Measurements from ENCODE around the gene ALKBH4. TPM values are rescaled to one million over a fixed set of nuclear protein-coding genes. Genes with fewer than 3 reads are reported as not detected.
"Not testable (repeated sequence)": the region's sequence is repeated elsewhere in the genome, so short reads cannot be mapped to it uniquely, and the experiment has no call there.

The ALKBH4 gene
- total RNA-seq, 2 experiments from 2014 or later, result 11.2 to 14.6 TPM

- H3K9me3 Mint-ChIP-seq (ENCODE audit: low read depth); H3K4me1 Mint-ChIP-seq; H3K27me3 Mint-ChIP-seq; H3K36me3 Mint-ChIP-seq; H3K27ac Mint-ChIP-seq; H3K4me3 Mint-ChIP-seq; CTCF ChIA-PET; DNase-seq: not testable (repeated sequence)
- ATAC-seq, result peak; percentile 63
These were observed 28.7 kb upstream of the ALKBH4 start for GRCh38 chr7:102493220-102493935.

- ATAC-seq (peak; percentile 49), DNase-seq (peak; percentile 67)
- CTCF ChIA-PET; H3K36me3 Mint-ChIP-seq; H3K4me1 Mint-ChIP-seq; H3K27ac Mint-ChIP-seq; H3K9me3 Mint-ChIP-seq (ENCODE audit: low read depth); H3K27me3 Mint-ChIP-seq; H3K4me3 Mint-ChIP-seq: not testable (repeated sequence)
These were observed 25.9 kb upstream of the ALKBH4 start for GRCh38 chr7:102490529-102491075.

GRCh38 chr7:102484317-102484716, 19.7 kb upstream of the ALKBH4 start:
- CTCF ChIA-PET; H3K27ac Mint-ChIP-seq; H3K9me3 Mint-ChIP-seq (ENCODE audit: low read depth); H3K36me3 Mint-ChIP-seq; DNase-seq; H3K4me3 Mint-ChIP-seq; H3K4me1 Mint-ChIP-seq; H3K27me3 Mint-ChIP-seq; ATAC-seq: not testable (repeated sequence)

DNA sequence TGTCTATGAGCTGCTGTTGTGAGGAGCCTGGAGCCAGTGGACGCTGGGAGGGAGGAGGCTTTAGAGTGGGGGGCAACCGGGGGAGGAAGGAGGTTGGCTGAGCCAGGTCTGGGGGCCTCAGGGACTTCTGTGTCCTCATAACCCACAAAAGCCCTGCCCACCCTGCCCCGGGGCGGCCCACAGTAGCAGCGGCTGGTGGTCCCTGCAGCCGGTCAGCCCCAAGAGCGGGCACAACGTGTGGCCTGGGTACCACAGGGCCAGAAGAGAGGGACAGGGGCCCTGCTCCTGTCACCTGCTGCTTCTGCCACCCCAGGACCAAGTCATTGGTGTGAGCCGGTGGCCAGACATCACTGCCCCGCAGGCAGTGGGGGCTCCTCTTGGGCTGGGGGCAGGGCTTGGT, 17.3 kb upstream of the ALKBH4 start:
- H3K27me3 Mint-ChIP-seq; H3K4me3 Mint-ChIP-seq; H3K27ac Mint-ChIP-seq; H3K36me3 Mint-ChIP-seq; CTCF ChIA-PET; ATAC-seq; H3K9me3 Mint-ChIP-seq (ENCODE audit: low read depth); DNase-seq; H3K4me1 Mint-ChIP-seq: not testable (repeated sequence)

GRCh38 chr7:102479982-102480637, 15.4 kb upstream of the ALKBH4 start:
- peak; percentile 46 for DNase-seq
- H3K36me3 Mint-ChIP-seq; H3K4me3 Mint-ChIP-seq; CTCF ChIA-PET; ATAC-seq; H3K9me3 Mint-ChIP-seq (ENCODE audit: low read depth); H3K27ac Mint-ChIP-seq; H3K27me3 Mint-ChIP-seq; H3K4me1 Mint-ChIP-seq: not testable (repeated sequence)

DNA sequence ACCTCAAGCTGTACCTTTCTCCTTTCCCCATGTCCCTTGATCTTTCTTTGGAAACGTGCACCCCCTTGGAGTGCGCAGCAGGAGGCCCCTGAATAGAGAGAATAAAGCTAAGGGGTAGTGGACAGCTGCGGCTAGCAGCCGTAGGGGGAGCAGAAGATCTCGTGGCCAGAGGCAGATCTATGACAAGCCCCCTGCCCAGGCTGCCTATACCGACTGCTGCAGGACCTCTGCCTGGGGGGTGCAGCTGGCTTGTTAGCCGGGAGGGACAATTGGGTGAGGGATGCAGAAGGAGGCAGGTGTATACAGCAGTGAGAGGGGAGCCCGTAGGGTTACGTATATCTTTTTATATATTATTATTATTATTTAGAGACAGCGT, 14.5 kb upstream of the ALKBH4 start:
- not testable (repeated sequence) for H3K27ac Mint-ChIP-seq

DNA sequence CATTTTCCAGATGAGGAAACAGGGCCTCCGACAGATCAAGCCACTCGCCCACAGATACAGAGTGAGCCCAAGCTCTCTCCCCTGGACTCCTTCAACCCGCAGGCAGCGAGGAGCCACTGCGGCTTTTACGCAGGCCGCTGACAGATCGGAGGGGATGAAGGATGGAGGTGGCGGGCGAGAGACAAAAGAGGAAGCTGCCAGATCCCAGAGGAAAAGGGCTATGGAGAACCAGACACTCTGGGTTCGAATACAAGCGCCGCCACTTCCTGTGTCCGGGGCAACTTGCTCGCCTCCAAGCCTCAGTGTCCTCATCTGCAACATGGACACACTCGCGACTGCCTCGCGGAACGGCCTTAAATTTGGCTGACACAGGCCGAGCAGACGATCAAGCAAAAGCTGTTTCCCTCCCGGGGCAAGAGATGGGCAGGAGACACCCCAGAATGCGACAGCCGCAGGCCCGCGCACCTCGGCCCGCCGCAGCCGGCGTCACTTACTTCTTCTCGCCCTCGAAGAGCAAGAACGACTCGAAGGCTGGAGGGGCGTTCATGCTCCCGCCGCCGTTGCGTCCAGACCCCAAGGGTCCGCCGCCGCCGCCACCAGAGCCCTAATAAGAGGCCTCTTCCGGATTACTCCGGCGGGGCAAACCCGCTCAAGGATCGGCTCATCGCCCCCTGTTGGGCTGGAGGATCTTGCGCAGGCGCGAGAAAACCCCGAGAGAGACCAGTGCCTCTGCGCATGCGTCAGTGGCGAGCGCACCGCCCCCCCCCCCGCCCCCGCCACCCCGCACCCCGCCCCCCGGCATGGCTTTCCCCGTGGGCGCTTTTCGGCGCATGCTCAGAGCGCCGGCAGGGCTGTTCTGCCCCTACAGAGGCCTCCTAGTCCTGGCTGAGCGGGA, 13.9 kb upstream of the ALKBH4 start, which contains the start of gene POLR2J:
Gene POLR2J, minus strand, starts transcription at position 609 of the 895 bp plus-strand sequence. Its CDS starts 62 bp downstream, at position 547.
- DNase-seq (peak; percentile 87), ATAC-seq (peak; percentile 93)
- H3K27me3 Mint-ChIP-seq; H3K36me3 Mint-ChIP-seq; H3K9me3 Mint-ChIP-seq (ENCODE audit: low read depth); H3K4me1 Mint-ChIP-seq; CTCF ChIA-PET: not testable (repeated sequence)
- Mint-ChIP-seq H3K4me3 (peak within 1 kb of the TSS; percentile 83), H3K27ac (peak within 1 kb of the TSS; percentile 88)

More for the DNA sequence above, 14.5 kb upstream of the ALKBH4 start:
- ATAC-seq, result peak; percentile 11
- H3K4me3 Mint-ChIP-seq; DNase-seq; H3K27me3 Mint-ChIP-seq; H3K9me3 Mint-ChIP-seq (ENCODE audit: low read depth); H3K36me3 Mint-ChIP-seq; H3K4me1 Mint-ChIP-seq; CTCF ChIA-PET: not testable (repeated sequence)

GRCh38 chr7:102474736-102475435, 10.2 kb upstream of the ALKBH4 start:
- H3K27ac Mint-ChIP-seq; ATAC-seq; H3K4me1 Mint-ChIP-seq; H3K9me3 Mint-ChIP-seq (ENCODE audit: low read depth); CTCF ChIA-PET; H3K36me3 Mint-ChIP-seq; H3K27me3 Mint-ChIP-seq; H3K4me3 Mint-ChIP-seq; DNase-seq: not testable (repeated sequence)

DNA sequence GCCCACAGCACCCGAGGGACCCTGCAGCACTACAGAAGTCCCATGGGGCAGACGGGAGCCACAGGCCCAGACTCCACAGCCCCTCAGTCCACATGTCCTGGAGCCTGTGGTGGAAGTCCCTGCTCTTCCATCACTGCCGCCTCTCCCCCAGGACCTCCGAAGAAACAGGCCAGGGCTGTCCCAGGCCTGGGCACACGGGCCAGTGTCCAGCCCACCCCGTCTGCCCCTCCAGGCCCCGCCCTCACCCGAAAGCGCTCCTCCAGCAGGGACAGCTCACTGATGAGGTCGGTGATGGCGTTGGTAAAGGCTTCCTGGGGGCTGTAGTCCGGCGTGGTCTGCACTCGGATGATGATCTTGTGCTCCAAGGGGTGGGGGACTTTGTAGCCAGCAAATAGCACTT, 9.5 kb upstream of the ALKBH4 start:
- H3K9me3 Mint-ChIP-seq (ENCODE audit: low read depth); H3K4me1 Mint-ChIP-seq; CTCF ChIA-PET; H3K36me3 Mint-ChIP-seq; H3K27ac Mint-ChIP-seq; H3K4me3 Mint-ChIP-seq; H3K27me3 Mint-ChIP-seq; ATAC-seq: not testable (repeated sequence)
- DNase-seq, result peak; percentile 25

- ATAC-seq (no peak), DNase-seq (peak; percentile 39)
- Mint-ChIP-seq H3K36me3 (no peaks in the 10 kb centered on the region), H3K4me3 (no peak overlapping the region), H3K9me3 (ENCODE audit: low read depth) (no peaks in the 10 kb centered on the region), H3K27ac (no peak overlapping the region), H3K4me1 (no peaks in the 10 kb centered on the region), H3K27me3 (no peaks in the 10 kb centered on the region)
- CTCF ChIA-PET, result no interaction called here
These were observed 8.8 kb upstream of the ALKBH4 start for GRCh38 chr7:102473271-102473991.

GRCh38 chr7:102472126-102473041, 7.7 kb upstream of the ALKBH4 start:
- H3K4me1 Mint-ChIP-seq, result no peaks in the 10 kb centered on the region
- no peak overlapping the region for H3K4me3 Mint-ChIP-seq
- no peaks in the 10 kb centered on the region for H3K36me3 Mint-ChIP-seq
- H3K9me3 Mint-ChIP-seq (ENCODE audit: low read depth), result no peaks in the 10 kb centered on the region
- no peak for ATAC-seq
- CTCF ChIA-PET, result interaction anchor here (0.9 kb wide), 1 partner anchor 20 kb away, joined by 3 read pairs; no protein-coding TSS in a partner anchor
- H3K27me3 Mint-ChIP-seq, result no peaks in the 10 kb centered on the region
- DNase-seq, result no peak
- no peak overlapping the region for H3K27ac Mint-ChIP-seq

- Mint-ChIP-seq H3K27me3 (no peaks in the 10 kb centered on the region), H3K36me3 (no peaks in the 10 kb centered on the region), H3K4me1 (peaks cover 1% of the 10 kb centered on the region), H3K4me3 (no peak overlapping the region), H3K27ac (no peak overlapping the region), H3K9me3 (ENCODE audit: low read depth) (no peaks in the 10 kb centered on the region)
- ATAC-seq (no peak), DNase-seq (no peak)
- CTCF ChIA-PET, result interaction anchor here (0.9 to 1.8 kb wide), 2 partner anchors 19 to 21 kb away, joined by 3 read pairs; no protein-coding TSS in a partner anchor
These were observed 7.1 kb upstream of the ALKBH4 start for GRCh38 chr7:102471791-102472125.
